ENCODE results near the gene CRYBG1. TPM values are rescaled to one million over a fixed set of nuclear protein-coding genes. Genes with fewer than 3 reads are reported as not detected.

CRYBG1 gene
- total RNA-seq, 1 donor from 2014 or later = 0.06 TPM

DNA sequence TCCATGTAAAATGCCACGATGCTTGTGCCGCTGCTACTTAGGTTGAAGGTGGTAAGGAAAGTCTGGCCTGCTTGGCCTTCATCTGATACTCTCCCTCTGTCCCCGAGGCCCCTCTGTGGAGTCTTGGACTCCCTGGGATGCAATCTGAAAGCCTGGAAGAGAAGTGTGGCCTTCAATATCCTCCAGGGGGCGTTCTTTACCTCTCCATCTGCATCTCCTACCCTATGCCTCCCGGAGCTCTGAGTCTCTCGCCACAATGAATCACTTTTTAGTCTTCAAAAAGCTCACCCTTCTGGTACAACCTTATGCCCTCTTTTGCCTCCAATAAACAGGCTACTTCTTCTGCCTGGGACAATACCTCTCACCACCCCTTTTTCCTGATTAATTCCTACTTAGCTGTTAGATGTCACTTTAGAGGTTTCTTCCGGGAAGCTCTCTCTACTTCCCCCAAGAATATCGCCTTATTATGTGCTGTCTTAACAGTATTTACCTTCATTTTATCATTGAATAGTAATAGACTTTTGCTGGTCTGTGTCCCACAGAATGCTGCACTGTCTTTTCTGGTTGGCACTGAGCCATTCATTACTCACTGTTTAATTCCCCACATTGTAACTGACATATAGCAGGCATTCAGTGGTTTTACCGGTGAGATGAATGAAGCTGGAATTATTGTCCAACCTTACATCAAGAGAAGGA lies 21.0 kb upstream of the CRYBG1 start:
- Mint-ChIP-seq H3K9me3 (no peaks in the 10 kb centered on the region), H3K4me3 (no peak overlapping the region), H3K27me3 (ENCODE audit: insufficient read depth, low read depth) (peaks cover 4% of the 10 kb centered on the region), H3K36me3 (no peaks in the 10 kb centered on the region), H3K27ac (no peak overlapping the region), H3K4me1 (peaks cover 5% of the 10 kb centered on the region)
- Histone ChIP-seq H3K27me3 (no peaks in the 10 kb centered on the region), H3K27ac (no peak overlapping the region), H3K4me1 (no peaks in the 10 kb centered on the region), H3K9ac (no peak overlapping the region), H3K9me3 (ENCODE audit: low read depth) (no peaks in the 10 kb centered on the region), H3K79me2 (ENCODE audit: low read depth) (no peaks in the 10 kb centered on the region), H3K36me3 (no peaks in the 10 kb centered on the region), H4K20me1 (ENCODE audit: low read depth) (no peaks in the 10 kb centered on the region), H3K4me2 (no peak overlapping the region), H2AFZ (replicated peaks) (peak overlapping the region; percentile 70), H3F3A (ENCODE audit: low read depth) (no peaks in the 10 kb centered on the region), H3K4me3 (no peak overlapping the region)
- TF ChIP-seq, protein P1, sequence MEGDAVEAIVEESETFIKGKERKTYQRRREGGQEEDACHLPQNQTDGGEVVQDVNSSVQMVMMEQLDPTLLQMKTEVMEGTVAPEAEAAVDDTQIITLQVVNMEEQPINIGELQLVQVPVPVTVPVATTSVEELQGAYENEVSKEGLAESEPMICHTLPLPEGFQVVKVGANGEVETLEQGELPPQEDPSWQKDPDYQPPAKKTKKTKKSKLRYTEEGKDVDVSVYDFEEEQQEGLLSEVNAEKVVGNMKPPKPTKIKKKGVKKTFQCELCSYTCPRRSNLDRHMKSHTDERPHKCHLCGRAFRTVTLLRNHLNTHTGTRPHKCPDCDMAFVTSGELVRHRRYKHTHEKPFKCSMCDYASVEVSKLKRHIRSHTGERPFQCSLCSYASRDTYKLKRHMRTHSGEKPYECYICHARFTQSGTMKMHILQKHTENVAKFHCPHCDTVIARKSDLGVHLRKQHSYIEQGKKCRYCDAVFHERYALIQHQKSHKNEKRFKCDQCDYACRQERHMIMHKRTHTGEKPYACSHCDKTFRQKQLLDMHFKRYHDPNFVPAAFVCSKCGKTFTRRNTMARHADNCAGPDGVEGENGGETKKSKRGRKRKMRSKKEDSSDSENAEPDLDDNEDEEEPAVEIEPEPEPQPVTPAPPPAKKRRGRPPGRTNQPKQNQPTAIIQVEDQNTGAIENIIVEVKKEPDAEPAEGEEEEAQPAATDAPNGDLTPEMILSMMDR (IDR thresholded peaks at IDR 0.05) = peak; percentile 82
- TF ChIP-seq EZH2 (IDR thresholded peaks at IDR 0.05) = no peak
- DNase-seq (ENCODE audit: low spot score) = peak; percentile 82

DNA sequence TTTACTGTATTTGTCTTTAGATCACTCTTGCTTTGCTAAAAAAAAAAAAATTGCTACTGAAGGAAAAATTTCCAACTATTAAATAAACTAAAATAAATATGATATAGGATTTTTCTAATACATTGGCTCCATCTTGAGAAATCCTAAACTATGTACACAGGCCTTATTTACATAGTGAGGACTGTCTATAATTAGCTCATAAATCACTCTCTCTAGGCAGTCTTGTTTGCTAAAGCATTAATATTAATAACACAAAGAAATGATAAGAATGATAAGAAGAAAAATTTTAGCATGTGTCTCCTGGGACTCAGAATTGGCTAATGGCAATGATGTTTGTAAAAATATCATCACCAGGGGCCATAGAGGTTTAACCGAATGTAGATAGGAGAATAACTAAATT lies 13.3 kb upstream of the CRYBG1 start:
- no peak for TF ChIP-seq EZH2 (IDR thresholded peaks at IDR 0.05)
- TF ChIP-seq, protein P1 (IDR thresholded peaks at IDR 0.05) = no peak
- TF ChIP-seq EZH2phosphoT487 (IDR thresholded peaks at IDR 0.05) = no peak
- DNase-seq (ENCODE audit: low spot score) = no peak
- Mint-ChIP-seq H3K4me1 (no peaks in the 10 kb centered on the region), H3K9me3 (peaks cover 2% of the 10 kb centered on the region), H3K27ac (no peak overlapping the region), H3K36me3 (no peaks in the 10 kb centered on the region), H3K27me3 (ENCODE audit: insufficient read depth, low read depth) (no peaks in the 10 kb centered on the region), H3K4me3 (no peak overlapping the region)
- Histone ChIP-seq H3K4me1 (no peaks in the 10 kb centered on the region), H2AFZ (replicated peaks) (peak overlapping the region; percentile 63), H3F3A (ENCODE audit: low read depth) (no peaks in the 10 kb centered on the region), H3K9ac (no peak overlapping the region), H3K36me3 (no peaks in the 10 kb centered on the region), H3K27ac (no peak overlapping the region), H3K27me3 (no peaks in the 10 kb centered on the region), H3K4me3 (no peak overlapping the region), H3K79me2 (ENCODE audit: low read depth) (no peaks in the 10 kb centered on the region), H4K20me1 (ENCODE audit: low read depth) (no peaks in the 10 kb centered on the region), H3K9me3 (ENCODE audit: low read depth) (no peaks in the 10 kb centered on the region), H3K4me2 (no peak overlapping the region)

DNA sequence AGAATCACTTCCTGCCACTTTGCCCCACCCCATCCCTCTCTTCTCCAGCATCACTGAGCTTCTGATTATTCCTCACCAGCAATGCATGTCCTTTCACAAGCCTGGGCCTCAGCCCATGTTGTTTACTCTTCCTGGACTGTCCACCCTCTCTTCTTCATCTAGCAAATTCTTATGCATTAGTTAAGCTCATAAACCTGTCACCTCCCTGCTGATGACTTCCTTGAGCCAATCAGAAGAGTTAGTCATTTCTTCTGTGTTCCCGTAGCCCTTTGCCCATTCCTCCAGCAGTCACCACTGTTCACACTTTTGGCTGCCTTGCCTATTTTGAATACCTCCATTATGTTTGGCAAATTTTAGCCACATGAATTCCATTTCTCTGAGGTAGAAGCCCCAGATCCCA lies 4.1 kb upstream of the CRYBG1 start:
- H3K9me3 ChIP-seq (ENCODE audit: low read depth) = no peaks in the 10 kb centered on the region
- H3K27me3 ChIP-seq = peaks cover 29% of the 10 kb centered on the region
- peaks cover 3% of the 10 kb centered on the region for H3K9me3 Mint-ChIP-seq
- no peaks in the 10 kb centered on the region for H3K36me3 ChIP-seq
- peaks cover 8% of the 10 kb centered on the region for H3K4me1 Mint-ChIP-seq
- no peak overlapping the region for H2AFZ ChIP-seq (replicated peaks)
- H3K9ac ChIP-seq = no peak overlapping the region
- H3K27ac ChIP-seq = no peak overlapping the region
- no peak overlapping the region for H3K4me3 Mint-ChIP-seq
- no peak overlapping the region for H3K27ac Mint-ChIP-seq
- H3K27me3 Mint-ChIP-seq (ENCODE audit: insufficient read depth, low read depth) = peaks cover 21% of the 10 kb centered on the region
- H3K36me3 Mint-ChIP-seq = no peaks in the 10 kb centered on the region
- H3K4me2 ChIP-seq = no peak overlapping the region
- no peak for DNase-seq (ENCODE audit: low spot score)
- H3K4me3 ChIP-seq = no peak overlapping the region
- no peaks in the 10 kb centered on the region for H3K79me2 ChIP-seq (ENCODE audit: low read depth)
- H3K4me1 ChIP-seq = no peaks in the 10 kb centered on the region
- H4K20me1 ChIP-seq (ENCODE audit: low read depth) = no peaks in the 10 kb centered on the region
- peaks cover 9% of the 10 kb centered on the region for H3F3A ChIP-seq (ENCODE audit: low read depth)
- TF ChIP-seq EZH2phosphoT487 (IDR thresholded peaks at IDR 0.05) (no peak), EZH2 (IDR thresholded peaks at IDR 0.05) (no peak)
- TF ChIP-seq, protein P1 (IDR thresholded peaks at IDR 0.05) = no peak

All from neural progenitor cell (in vitro differentiated cells).